NB4 (cell line): ENCODE data around the gene OXNAD1.

Source experiments
- CTCF ChIP-seq: IDR thresholded peaks from one replicate; pipeline ENCODE4 v1.5.1; 2012; ENCODE audit warnings: low read depth, low read length
- MAX ChIP-seq: IDR thresholded peaks from 2 replicates; pipeline ENCODE4 v1.6.1; 2011; ENCODE audit warnings: low read depth, low read length
- MYC ChIP-seq: IDR thresholded peaks from 2 replicates; pipeline ENCODE4 v1.6.1; 2011; ENCODE audit warnings: low read depth, low read length
- POLR2A ChIP-seq: IDR thresholded peaks from 2 replicates; pipeline ENCODE4 v1.6.1; 2011; ENCODE audit warnings: mild to moderate bottlenecking; ENCODE audit not compliant: insufficient read length; ENCODE audit errors: extremely low read depth

- no peak for TF ChIP-seq CTCF
- no peak for TF ChIP-seq POLR2A
- TF ChIP-seq MYC, result no peak
- TF ChIP-seq MAX, result no peak
Observed at GRCh38 chr3:16335333-16335732, 70.3 kb downstream of the OXNAD1 start.
